Activated naive CD4-positive, alpha-beta T cell (primary cell): ENCODE data around the gene RGS5.

Experiments
- DNase-seq, 4 experiments: peaks; one replicate each; lab custom pipeline; 2025; lab: John Stamatoyannopoulos, UW

The RGS5 gene

DNA sequence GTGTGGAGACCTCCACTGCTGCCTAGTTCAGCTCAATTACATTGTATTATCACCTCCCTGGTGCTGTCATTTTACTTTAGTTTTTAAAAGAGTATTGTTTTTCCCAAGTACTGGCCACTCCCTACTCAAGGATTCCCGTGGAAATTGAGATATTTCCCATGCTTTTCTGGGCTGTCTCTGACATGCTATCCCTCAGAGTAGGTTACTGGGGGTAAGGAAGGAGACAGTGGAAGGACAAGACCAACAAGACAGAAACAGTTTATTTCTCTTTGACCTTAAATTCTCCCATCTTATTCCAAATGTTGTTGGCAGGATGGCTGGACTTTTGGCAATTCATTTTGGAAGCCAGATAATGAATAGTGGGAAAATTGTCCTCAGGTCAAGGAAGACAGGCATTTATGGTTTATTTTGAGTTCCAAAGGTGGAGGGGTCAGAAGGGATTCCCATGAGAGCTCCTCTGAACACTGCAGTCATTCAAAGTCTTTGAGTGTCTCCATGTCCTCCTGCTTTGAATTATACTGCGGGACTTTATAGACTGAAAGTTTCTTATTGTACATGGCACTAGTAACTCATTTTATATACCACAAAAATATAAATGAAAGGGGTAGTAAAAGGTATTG, 20.3 kb downstream of the RGS5 start:
- no peak for DNase-seq

DNA sequence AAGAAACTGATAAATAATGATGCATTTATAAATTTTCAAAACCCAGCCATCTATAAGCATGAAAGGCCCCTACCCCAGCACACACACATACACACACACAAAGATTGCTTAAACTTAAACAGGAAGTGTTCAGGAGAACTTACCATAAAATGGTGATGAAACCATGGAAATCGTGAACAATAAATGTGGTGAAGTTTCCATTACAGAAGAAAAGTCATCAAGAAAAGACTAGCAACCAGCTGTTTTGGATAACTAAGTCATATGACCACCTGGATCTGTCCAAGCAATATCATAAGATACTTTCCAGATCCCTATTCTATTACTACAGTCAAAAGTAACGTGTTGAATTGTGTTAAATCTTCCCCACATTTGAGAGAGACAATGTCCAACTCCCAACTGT, 24.1 kb downstream of the RGS5 start:
- DNase-seq, result no peak

- DNase-seq, result no peak
Observed at GRCh38 chr1:163176797-163177196, 25.9 kb downstream of the RGS5 start.

- peak in 1 of 4 experiments; percentile 1 for DNase-seq
Observed at GRCh38 chr1:163174524-163175437, 27.9 kb downstream of the RGS5 start.

- DNase-seq, result no peak
Observed at GRCh38 chr1:163173121-163173520, 29.6 kb downstream of the RGS5 start.

- DNase-seq, result no peak
Observed at GRCh38 chr1:163172596-163172995, 30.1 kb downstream of the RGS5 start.

- no peak for DNase-seq
Observed at GRCh38 chr1:163171826-163172225, 30.9 kb downstream of the RGS5 start.

- DNase-seq, result no peak
Observed at GRCh38 chr1:163170975-163171676, 31.6 kb downstream of the RGS5 start.

- no peak for DNase-seq
Observed at GRCh38 chr1:163170331-163170730, 32.4 kb downstream of the RGS5 start.

GRCh38 chr1:163169553-163169952, 33.2 kb downstream of the RGS5 start:
- DNase-seq, result no peak

DNA sequence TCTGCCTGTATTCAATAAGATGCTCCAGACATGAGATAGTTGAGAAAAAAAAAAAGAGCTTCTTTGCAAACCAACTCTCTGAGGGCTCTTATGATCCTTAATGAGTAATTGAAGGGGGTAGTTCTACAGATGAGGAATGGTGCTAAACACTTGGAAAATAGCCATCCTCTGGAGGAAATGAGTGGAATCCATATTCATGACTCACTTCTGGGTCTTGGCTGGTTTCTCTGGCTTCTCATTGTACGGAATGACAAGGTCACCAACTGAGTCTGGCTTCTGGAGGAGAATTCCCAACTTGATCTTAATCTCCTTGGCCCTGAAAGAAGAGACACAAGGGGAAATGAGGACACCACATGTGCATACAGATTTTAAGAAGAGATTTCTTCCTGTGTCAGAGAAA, 34.7 kb downstream of the RGS5 start:
- DNase-seq, result no peak

GRCh38 chr1:163166886-163167555, 35.7 kb downstream of the RGS5 start:
- DNase-seq, result no peak

GRCh38 chr1:163165119-163165518, 37.6 kb downstream of the RGS5 start:
- DNase-seq, result no peak

DNA sequence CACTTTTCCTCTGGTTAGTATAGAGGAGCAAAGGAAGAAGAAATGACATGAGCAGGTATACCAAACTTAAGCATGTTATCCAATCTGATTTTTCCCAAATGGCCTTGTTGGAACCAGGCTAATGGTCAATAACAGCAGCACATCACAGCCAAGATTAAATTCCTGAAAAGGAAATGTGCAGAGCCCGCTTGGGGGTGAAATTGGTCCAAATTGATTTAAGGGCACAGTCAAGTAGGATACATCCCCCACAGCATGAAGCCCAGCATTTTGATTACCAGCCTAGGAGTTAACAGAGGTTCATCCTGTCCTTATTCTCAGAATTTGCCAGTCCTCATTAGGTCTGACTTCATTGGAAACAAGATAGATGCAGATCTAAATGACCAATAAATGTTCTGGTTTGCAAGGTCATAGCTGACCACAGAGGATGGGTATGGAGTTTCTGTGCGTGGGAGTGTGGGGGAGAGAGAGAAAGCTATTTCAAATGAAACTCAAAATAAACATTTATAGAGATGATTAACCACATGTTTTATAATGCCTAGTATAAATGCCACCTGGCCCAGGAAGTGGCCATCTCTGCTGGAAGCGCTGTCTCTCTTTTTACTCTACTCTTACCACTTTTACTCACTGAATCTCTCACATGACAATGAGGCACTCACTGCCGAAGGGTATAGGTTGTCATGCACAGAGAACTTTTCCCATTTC, 38.7 kb downstream of the RGS5 start:
- DNase-seq, result no peak

DNA sequence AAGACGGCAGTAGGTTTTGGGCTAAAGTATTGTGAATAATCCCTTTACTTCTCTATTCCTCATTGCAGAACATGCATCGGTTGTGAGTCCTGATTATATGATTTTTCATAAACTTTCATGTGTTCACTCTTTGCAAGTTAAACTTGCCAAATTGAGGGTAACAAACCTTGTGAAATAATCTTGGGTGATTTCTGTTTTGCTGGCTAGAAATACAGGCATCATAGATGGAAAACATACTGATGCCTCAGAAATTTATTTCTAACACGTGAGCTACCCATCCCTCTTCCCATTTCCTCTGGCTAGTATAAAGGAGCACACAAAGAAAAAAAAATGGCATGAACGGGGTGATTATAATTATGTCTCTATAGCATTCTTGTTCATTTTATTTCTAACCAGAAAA, 39.6 kb downstream of the RGS5 start:
- DNase-seq, result no peak

GRCh38 chr1:163162381-163162914, 40.3 kb downstream of the RGS5 start:
- no peak for DNase-seq

GRCh38 chr1:163161841-163162240, 40.9 kb downstream of the RGS5 start:
- DNase-seq, result no peak

- no peak for DNase-seq
Observed at GRCh38 chr1:163161337-163161736, 41.4 kb downstream of the RGS5 start.

GRCh38 chr1:163155606-163156005, 47.1 kb downstream of the RGS5 start:
- DNase-seq, result no peak

DNA sequence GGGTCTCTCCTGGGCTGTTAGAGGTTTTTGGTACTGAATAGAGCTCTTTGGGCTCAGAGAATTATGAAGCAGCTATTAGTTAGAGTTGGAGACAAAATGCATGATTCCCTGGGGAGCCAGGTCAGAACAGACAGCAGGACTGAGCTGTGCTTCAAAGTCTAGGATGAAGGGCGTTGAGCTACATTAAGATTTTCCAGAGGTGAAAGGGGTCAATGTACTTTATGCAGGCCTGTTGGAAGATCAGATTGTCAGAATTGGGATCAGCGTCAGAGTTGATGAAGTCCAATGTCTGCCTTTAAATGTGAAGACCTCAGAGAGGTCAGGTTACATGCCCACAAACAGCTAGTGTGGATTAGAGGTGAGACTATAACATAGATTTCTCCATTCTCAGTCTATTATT, 53.8 kb downstream of the RGS5 start:
- no peak for DNase-seq

DNA sequence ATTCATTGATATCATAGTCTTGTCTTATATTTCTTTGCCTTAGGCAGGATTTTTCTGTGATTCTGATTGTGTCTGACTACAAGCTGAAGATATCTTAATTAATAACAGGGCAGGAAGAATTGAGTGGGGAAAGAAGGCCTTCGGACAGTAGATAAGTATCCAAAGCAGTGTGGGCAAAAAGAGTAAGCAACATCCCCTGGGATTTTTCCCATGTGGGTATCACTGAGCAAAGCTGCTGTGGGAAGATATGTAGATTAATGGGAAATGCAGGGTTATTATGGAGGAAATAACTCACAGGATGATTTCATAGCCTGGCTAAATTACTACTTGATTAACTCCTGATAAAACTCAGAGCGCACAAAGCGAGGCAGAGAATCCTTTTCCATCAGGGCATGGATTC, 55.7 kb downstream of the RGS5 start:
- no peak for DNase-seq
